WERI-Rb-1 (cell line): Measurements from ENCODE around the gene PTCD1.

ENCODE experiments used
- DNase-seq: peaks from one replicate; pipeline ENCODE4 v3.0.0-alpha.2; 2020
- H3K27ac ChIP-seq: fragments of 250-450 bp; sonication (Bioruptor Pico); 2 replicates; pipeline ENCODE4 v1.5.1; 2020; ENCODE audit warnings: mild to moderate bottlenecking, moderate library complexity
- H3K27me3 ChIP-seq: fragments of 250-450 bp; sonication (Bioruptor Pico); 2 replicates; pipeline ENCODE4 v1.5.1; 2021; ENCODE audit warnings: mild to moderate bottlenecking, low read depth, moderate library complexity; ENCODE audit not compliant: insufficient read depth, severe bottlenecking
- H3K36me3 ChIP-seq: fragments of 250-450 bp; sonication (Bioruptor Pico); 2 replicates; pipeline ENCODE4 v1.5.1; 2020; ENCODE audit warnings: mild to moderate bottlenecking, moderate library complexity
- H3K4me3 ChIP-seq: 2 replicates; pipeline ENCODE4 v1.5.1; 2011; ENCODE audit warnings: low read depth, mild to moderate bottlenecking, control low read depth, low read length
- H3K9me3 ChIP-seq: fragments of 250-450 bp; sonication (Bioruptor Pico); 2 replicates; pipeline ENCODE4 v1.5.1; 2021; ENCODE audit warnings: mild to moderate bottlenecking, moderate library complexity; ENCODE audit not compliant: severe bottlenecking
- TF ChIP-seq, protein P1 (sequence below): IDR thresholded peaks from 2 replicates; pipeline ENCODE4 v1.5.1; 2011; ENCODE audit warnings: low read depth, mild to moderate bottlenecking, control low read depth, inconsistent platforms, low read length

PTCD1 gene

DNA sequence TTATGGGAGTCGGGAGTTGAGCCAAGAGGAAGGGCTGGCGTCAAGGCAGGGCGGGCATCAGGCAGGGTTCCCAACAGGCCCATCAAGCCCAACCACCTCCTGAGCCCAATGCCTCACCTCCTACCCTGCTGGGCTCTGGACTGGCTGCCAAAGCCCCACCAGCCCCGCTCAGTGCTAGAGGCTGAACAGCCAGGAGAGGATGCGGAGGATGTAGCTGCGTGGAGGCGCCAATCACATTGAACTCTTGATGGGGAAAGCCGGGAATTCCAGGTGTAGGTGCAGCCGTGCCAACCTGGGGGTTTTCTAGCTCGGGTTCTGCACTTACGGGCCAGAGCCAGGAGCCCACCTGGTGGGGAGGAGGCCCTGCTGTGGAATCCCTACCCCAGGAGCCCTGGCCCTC lies 14.5 kb upstream of the PTCD1 start:
- Histone ChIP-seq H3K4me3 (no peak overlapping the region), H3K27ac (no peak overlapping the region), H3K27me3 (no peaks in the 10 kb centered on the region), H3K9me3 (no peaks in the 10 kb centered on the region), H3K36me3 (peaks cover 98% of the 10 kb centered on the region)
- TF ChIP-seq, protein P1, sequence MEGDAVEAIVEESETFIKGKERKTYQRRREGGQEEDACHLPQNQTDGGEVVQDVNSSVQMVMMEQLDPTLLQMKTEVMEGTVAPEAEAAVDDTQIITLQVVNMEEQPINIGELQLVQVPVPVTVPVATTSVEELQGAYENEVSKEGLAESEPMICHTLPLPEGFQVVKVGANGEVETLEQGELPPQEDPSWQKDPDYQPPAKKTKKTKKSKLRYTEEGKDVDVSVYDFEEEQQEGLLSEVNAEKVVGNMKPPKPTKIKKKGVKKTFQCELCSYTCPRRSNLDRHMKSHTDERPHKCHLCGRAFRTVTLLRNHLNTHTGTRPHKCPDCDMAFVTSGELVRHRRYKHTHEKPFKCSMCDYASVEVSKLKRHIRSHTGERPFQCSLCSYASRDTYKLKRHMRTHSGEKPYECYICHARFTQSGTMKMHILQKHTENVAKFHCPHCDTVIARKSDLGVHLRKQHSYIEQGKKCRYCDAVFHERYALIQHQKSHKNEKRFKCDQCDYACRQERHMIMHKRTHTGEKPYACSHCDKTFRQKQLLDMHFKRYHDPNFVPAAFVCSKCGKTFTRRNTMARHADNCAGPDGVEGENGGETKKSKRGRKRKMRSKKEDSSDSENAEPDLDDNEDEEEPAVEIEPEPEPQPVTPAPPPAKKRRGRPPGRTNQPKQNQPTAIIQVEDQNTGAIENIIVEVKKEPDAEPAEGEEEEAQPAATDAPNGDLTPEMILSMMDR: no peak
- no peak for DNase-seq

DNA sequence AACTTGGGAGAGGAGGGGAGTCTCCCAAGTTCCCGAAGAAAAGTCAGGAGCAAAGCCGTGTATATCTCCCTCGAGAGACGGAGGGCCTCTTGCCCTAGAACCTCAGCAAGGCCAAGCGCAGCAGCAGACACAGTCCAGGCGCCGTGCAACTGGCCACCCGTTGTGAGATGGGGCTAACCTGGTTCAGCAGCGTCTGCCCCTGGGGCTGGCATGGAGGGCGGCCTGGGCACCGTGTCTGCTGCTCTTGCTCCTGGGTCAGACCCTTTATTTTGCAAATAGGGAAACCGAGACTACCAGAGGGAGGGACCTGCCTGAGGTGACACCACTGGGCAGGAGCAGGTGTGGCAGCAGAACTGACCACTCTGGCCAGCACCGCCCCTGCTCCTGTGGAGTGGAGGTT lies 13.9 kb upstream of the PTCD1 start:
- Histone ChIP-seq H3K27me3 (no peaks in the 10 kb centered on the region), H3K4me3 (no peak overlapping the region), H3K27ac (no peak overlapping the region), H3K36me3 (peaks cover 98% of the 10 kb centered on the region), H3K9me3 (no peaks in the 10 kb centered on the region)
- TF ChIP-seq, protein P1: no peak
- DNase-seq: no peak

DNA sequence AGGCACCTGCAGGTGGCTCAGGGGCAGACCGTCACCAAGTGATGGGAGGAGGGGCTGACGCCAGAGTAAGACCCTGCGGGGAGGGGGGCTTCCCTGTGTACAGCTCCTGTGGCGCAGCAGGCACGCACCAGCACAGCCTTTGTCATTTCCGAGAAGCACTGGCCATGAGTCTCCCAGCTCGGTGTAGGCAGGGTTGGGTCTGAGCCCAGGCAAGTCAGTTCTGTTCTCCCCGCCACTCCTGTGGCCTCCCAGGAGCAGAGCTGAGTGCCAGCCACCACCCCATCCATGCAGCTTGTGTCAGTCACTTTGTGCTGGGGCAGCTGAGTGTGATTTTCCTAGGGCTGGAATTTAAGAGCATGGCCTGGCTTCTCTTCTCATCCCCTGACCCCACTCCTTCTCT lies 13.3 kb upstream of the PTCD1 start:
- H3K4me3 ChIP-seq: no peak overlapping the region
- DNase-seq: no peak
- TF ChIP-seq, protein P1: no peak
- peaks cover 92% of the 10 kb centered on the region for H3K36me3 ChIP-seq
- H3K27ac ChIP-seq: no peak overlapping the region
- no peaks in the 10 kb centered on the region for H3K27me3 ChIP-seq
- H3K9me3 ChIP-seq: no peaks in the 10 kb centered on the region

DNA sequence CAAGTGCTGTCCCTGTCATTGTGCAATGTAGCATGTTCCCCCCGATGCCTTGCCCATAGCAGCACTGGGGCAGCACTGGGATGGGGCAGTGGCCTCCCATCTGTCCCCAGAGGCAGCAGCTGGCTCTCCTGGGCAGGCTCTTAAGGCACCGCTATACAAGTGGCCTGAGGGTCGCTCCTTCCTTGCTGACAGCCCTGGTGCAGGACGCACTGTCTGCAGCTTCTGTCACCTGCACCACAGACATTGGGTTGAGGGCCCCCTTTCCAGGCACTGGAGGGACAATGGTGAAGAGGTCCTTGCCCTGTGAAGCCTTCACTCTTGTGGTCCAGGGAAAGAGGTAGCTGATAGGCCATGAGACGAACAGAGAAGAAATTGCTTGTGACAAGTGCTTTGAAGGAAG lies 10.7 kb upstream of the PTCD1 start:
- H3K27me3 ChIP-seq: no peaks in the 10 kb centered on the region

DNA sequence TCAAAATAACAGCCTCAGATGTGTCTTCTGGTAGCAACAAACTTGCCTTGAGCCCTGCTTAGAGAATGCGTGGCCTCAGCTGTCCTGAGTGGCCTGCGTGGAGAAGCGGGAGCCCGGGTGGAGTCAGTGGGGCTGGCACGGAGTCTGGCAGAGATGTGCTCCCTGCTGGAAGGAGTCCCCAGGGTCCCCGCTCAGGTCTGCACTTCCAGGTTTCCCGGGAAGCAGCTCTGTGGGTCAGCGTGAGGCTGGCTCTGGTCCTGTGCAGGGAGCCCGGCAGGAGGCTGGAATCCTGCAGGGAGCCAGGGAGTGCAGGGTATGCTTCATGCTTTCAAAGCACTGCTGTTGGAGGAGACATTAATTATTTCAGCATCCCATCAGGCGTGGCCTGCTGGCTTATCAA lies 10.3 kb upstream of the PTCD1 start:
- Histone ChIP-seq H3K4me3 (no peak overlapping the region), H3K9me3 (no peaks in the 10 kb centered on the region), H3K27ac (no peak overlapping the region), H3K27me3 (no peaks in the 10 kb centered on the region), H3K36me3 (peaks cover 86% of the 10 kb centered on the region)
- TF ChIP-seq, protein P1: no peak
- DNase-seq: no peak

More for the DNA sequence above, 10.7 kb upstream of the PTCD1 start:
- no peak overlapping the region for H3K27ac ChIP-seq
- no peak overlapping the region for H3K4me3 ChIP-seq
- H3K9me3 ChIP-seq: no peaks in the 10 kb centered on the region
- peaks cover 86% of the 10 kb centered on the region for H3K36me3 ChIP-seq
- DNase-seq: no peak
- TF ChIP-seq, protein P1: no peak

DNA sequence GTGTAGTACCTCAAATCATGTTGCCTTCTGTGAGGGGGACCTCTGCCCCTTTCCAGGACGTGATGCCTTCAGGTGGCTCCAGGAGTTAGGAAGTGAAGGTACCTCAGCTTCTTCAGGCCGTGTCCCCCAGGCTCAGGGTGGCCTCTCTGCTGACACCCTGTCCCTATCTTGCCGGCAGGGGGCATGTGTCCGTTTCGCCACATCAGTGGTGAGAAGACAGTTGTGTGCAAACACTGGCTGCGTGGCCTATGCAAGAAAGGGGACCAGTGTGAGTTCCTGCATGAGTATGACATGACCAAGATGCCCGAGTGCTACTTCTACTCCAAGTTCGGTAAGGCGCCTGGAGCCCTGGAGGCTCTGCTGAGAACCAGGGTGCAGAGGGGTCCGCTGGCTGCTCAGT lies 9.3 kb upstream of the PTCD1 start:
- peaks cover 88% of the 10 kb centered on the region for H3K36me3 ChIP-seq
- no peaks in the 10 kb centered on the region for H3K9me3 ChIP-seq
- no peak for DNase-seq
- no peaks in the 10 kb centered on the region for H3K27me3 ChIP-seq
- TF ChIP-seq, protein P1: no peak
- no peak overlapping the region for H3K4me3 ChIP-seq
- H3K27ac ChIP-seq: no peak overlapping the region
